Measurements from ENCODE around the gene CPXM2. TPM values are rescaled to one million over a fixed set of nuclear protein-coding genes. Genes with fewer than 3 reads are reported as not detected.

The CPXM2 gene
- total RNA-seq, 1 donor from 2014 or later, result 12.1 TPM

DNA sequence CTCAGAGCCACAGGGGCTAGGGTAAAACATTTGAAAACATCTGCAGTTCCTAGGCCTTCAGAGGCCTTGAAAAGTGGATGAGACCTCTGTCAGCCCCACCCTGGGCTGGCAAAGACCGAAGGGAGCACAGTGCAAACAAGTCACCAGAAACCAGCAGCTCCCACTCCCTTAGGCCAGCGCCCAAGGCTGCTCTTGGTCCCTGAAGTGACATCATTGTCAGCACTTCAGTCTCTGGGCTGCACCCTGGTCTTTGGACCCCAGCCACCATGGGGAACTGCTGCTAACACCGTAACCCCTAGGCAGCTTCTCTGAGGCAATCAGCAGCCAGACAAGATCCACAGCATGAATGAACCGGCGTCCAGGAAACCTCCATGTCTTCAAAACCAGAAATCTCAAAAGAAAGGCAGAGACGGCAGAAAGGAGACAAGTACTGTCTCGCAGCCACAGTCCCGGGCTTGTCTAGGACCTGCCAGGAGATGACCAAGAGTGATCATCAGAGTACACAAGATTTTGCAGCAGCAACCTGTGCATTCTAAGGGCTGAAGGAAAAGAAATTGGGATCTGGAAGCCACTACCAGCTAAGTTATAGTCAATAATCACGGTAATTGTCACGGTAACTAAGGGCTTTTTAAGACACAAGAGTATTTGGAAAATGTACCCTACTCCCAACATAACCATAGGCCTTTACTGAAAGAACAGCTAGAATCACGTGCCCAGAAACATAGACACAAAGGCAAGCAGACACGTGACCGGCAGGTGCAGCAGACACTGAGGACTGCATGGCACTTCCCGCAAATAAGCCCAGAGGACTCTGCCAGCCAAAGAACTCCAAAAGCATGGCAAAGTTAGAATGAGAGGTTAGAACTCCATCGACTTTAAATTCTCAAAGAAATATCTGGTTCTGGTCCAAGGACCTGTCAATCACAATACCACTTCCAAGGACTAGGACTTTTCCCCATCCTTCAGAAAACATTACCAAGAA, 23.3 kb downstream of the CPXM2 start:
- Histone ChIP-seq H3K4me3 (ENCODE audit: low read depth, low read length) (no peak overlapping the region), H3K36me3 (ENCODE audit: control insufficient read depth, insufficient read depth, low read length) (no peaks in the 10 kb centered on the region), H3K27me3 (ENCODE audit: control insufficient read depth, insufficient read depth, low read length) (no peaks in the 10 kb centered on the region)
- TF ChIP-seq, protein P1, sequence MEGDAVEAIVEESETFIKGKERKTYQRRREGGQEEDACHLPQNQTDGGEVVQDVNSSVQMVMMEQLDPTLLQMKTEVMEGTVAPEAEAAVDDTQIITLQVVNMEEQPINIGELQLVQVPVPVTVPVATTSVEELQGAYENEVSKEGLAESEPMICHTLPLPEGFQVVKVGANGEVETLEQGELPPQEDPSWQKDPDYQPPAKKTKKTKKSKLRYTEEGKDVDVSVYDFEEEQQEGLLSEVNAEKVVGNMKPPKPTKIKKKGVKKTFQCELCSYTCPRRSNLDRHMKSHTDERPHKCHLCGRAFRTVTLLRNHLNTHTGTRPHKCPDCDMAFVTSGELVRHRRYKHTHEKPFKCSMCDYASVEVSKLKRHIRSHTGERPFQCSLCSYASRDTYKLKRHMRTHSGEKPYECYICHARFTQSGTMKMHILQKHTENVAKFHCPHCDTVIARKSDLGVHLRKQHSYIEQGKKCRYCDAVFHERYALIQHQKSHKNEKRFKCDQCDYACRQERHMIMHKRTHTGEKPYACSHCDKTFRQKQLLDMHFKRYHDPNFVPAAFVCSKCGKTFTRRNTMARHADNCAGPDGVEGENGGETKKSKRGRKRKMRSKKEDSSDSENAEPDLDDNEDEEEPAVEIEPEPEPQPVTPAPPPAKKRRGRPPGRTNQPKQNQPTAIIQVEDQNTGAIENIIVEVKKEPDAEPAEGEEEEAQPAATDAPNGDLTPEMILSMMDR (IDR thresholded peaks at IDR 0.05; ENCODE audit: insufficient read depth, low read length, poor library complexity, severe bottlenecking), result no peak
- no peak for DNase-seq (ENCODE audit: low read depth)

GRCh38 chr10:123865880-123866279, 25.7 kb downstream of the CPXM2 start:
- H3K4me3 ChIP-seq (ENCODE audit: low read depth, low read length), result no peak overlapping the region
- H3K36me3 ChIP-seq (ENCODE audit: control insufficient read depth, insufficient read depth, low read length), result no peaks in the 10 kb centered on the region
- H3K27me3 ChIP-seq (ENCODE audit: control insufficient read depth, insufficient read depth, low read length), result no peaks in the 10 kb centered on the region
- DNase-seq (ENCODE audit: low read depth), result no peak
- TF ChIP-seq, protein P1 (IDR thresholded peaks at IDR 0.05; ENCODE audit: insufficient read depth, low read length, poor library complexity, severe bottlenecking), result no peak

- H3K4me3 ChIP-seq (ENCODE audit: low read depth, low read length), result no peak overlapping the region
- no peaks in the 10 kb centered on the region for H3K27me3 ChIP-seq (ENCODE audit: control insufficient read depth, insufficient read depth, low read length)
- no peak for DNase-seq (ENCODE audit: low read depth)
- H3K36me3 ChIP-seq (ENCODE audit: control insufficient read depth, insufficient read depth, low read length), result no peaks in the 10 kb centered on the region
- TF ChIP-seq, protein P1 (IDR thresholded peaks at IDR 0.05; ENCODE audit: insufficient read depth, low read length, poor library complexity, severe bottlenecking), result no peak
Observed at GRCh38 chr10:123865350-123865749, 26.3 kb downstream of the CPXM2 start.

DNA sequence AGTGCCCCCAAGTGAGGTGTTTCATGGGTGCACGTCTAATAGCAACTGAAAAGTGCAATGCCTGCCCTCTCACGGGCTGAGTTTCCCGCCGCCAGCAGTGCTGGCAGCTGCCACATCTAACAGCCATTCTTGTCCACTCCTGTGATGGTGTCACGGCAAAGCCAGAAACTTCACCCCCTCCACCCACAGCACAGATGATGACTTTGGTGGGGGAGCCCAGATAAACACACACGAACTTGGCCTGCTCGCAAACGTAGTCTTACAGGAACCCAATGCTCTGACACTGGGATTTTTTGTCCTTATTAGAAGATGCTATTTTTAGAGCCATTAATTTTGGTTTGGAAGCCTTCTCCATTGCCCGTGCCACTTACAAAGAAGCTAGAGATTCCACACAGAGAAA, 26.7 kb downstream of the CPXM2 start:
- no peak for DNase-seq (ENCODE audit: low read depth)
- TF ChIP-seq, protein P1 (IDR thresholded peaks at IDR 0.05; ENCODE audit: insufficient read depth, low read length, poor library complexity, severe bottlenecking), result no peak
- Histone ChIP-seq H3K27me3 (ENCODE audit: control insufficient read depth, insufficient read depth, low read length) (no peaks in the 10 kb centered on the region), H3K36me3 (ENCODE audit: control insufficient read depth, insufficient read depth, low read length) (no peaks in the 10 kb centered on the region), H3K4me3 (ENCODE audit: low read depth, low read length) (no peak overlapping the region)

DNA sequence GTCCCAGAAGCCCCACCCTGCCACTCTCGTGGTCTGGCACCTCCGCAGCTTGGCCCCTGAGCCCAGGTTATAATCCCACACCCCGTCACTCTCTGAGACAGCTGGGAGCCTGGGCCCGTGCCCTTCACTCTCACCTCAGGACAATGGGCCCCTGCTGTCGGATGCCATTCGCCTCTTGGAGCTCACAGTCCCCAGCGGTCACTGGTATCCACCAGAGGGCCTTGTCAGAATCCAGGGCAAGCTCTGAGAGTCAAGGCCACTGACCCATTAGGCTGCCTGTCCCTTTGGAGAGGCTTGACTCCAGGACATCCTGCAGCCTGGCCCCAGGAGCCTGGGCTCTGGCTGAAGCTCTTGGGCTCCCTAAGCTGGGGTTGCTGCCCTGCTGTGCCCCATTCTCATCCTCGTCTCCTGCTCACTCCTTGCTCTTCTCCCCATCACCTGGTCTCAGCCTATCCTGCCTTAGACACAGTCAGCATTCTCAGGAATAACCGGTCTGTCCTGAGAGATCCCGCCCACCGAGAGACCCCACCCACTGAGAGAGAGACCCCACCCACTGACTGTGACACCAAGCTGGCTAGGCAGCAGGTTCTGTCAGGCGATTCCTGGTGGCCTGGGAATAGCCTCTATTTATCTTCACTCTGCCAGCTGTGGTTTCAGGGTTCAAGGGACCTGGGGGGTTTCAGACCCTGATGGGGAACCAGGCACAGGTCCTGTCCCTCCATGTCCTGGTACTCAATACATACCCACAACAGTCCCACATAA, 27.7 kb downstream of the CPXM2 start:
- no peak for DNase-seq (ENCODE audit: low read depth)
- TF ChIP-seq, protein P1 (IDR thresholded peaks at IDR 0.05; ENCODE audit: insufficient read depth, low read length, poor library complexity, severe bottlenecking), result no peak
- H3K27me3 ChIP-seq (ENCODE audit: control insufficient read depth, insufficient read depth, low read length), result no peaks in the 10 kb centered on the region
- no peaks in the 10 kb centered on the region for H3K36me3 ChIP-seq (ENCODE audit: control insufficient read depth, insufficient read depth, low read length)
- H3K4me3 ChIP-seq (ENCODE audit: low read depth, low read length), result no peak overlapping the region

Data from kidney epithelial cell (primary cell).